ENCODE results near the gene DYNLL1.
"Not testable (repeated sequence)": the region's sequence is repeated elsewhere in the genome, so short reads cannot be mapped to it uniquely, and the experiment has no call there.

The DYNLL1 gene

DNA sequence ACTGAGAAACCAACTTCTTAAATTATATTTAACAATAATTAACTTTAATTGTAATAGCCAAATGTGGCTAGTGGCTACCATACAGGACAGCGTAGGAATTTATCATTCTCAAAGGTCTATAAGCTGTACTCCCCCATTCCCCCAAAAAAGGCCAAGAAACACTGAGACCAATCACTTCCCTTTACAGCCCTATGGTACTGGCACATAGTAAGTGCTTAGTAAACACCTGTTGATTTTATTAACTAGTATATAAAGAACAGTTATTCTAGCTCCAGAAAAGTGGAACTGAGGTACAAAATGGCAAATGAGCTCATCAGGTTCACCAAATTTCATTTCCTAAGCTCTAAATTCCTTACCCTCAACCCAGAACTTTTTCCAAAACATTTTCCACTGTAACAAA is 20.3 kb upstream of the DYNLL1 start:
- no peak for DNase-seq

DNA sequence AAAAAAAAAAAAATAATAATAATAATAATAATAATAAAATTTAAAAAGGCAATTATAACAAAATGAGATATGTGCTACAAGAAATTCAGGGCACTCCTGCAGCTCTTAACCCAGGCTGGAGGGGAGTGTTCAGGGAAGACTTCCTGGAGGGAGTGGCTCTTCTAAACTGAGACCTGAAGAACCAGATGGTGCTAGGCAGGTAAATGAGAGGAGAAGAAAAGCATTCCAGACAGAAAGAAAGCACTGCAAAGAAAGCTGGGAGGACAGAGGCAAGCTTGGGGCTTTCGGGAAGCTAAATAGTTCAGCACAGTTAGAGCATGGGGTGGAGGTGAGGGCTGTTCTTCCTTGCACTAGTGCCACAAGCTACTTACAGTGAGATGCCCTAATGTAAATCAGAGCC is 16.5 kb upstream of the DYNLL1 start:
- DNase-seq, result no peak

DNA sequence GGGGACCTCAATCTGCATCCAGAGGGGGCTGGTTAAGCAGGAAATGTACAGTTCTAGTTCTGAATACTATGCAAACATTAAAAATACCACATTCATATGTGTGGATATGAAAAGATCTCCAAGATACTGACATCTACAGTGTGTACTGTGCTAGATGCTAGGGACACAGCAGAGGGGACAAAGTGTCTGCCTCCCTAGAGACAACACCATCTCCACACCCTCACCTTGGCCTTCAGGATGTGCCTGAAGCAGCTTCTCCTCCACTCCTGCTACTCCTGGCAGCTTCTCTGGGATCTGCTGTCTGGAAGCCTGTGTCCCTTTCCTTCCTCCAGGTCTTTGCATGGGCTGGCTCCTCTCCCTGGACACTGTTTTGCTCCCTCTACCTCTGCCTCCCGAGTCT is 15.7 kb upstream of the DYNLL1 start:
- no peak for DNase-seq

DNA sequence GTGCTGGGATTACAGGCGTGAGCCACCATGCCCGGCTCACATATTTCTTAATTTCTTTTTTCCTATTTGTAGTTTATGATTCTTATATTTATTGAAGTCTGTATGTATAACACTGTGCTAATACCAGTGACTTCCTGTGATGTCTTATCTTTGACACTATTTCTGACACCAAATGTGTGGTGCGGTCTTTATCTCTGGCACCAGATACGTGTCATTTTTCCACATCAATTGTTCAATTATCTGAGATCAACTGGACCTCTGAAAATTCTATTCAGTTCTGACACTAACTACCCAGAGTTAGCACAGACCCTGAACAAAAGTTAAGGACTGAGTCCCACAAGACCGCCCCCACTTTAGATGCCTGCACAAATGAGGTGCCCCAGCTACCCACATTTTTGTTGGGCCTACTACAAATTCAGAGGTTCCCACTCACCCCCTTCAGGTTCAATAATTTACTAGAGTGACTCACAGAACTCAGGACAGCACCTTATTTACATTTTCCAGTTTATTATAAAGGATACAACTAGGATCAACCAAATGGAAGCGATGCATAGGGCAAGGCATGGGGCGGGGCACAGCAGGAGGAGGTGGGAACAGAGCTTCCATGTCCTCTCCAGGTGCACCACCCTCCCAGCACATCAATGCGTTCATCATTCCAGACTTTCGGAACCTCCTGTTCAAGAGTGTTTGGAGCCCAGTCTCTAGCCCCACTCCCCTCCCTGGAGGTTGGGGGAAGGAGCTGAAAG is 14.7 kb upstream of the DYNLL1 start:
- no peak for DNase-seq

DNA sequence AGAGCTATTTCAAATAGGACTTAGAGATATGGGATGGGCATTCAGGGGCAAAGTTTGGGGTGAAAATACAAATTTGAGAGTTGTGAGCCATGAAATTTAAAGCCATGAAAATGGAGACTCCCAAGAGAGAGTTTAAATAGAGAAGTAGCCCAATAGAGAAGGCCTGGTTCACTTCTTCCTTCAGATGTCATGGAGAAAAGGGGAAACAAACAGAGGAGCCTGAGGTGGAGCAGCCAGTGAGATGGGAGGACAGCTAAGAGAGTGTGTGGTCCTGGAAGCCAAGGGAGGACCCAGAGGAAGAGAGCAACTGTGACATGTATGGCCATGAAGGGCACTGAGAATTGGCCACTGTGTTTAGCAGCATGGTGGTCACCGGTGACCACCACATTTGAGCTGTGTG is 12.3 kb upstream of the DYNLL1 start:
- DNase-seq, result no peak

DNA sequence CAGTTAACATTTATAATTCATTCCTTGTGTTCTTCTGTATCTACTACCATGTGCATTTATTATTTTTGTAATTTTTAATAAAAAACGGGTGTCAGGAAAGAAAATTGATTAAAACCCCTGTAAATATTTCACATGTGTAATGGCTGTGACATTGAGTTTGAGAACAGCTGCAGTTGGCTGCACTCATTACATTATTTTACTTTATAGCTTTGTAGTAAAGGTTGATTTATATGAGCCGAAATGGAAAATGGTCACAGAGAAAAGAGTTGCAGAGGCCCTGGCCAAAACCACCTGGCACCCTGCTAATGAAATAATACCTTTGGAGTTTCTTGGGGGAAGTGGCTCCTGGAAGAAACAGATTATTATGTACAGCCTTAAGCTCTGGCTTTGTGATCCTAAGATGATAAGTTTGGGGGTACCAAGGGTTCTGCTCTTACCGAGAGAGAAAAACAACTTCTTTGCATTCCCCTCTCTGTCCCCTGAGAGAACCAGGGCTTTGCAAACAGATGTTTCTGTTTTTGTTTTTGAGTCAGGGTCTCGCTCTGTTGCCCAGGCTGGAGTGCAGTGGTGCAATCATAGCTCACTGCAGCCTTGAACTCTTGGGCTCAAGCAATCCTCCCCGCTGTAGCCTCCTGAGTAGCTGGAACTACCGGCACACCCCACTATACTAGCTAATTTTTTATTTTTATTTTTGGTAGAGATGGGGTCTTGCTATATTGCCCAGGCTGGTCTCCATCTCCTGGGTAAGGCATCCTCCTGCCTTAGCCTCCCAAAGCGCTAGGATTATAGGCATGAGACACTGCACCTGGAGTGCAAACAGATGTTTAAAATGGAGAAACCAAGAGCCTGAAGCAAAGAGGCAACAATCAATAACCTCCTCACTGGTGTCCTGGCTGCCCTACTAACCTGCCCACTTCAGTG is 9.7 kb upstream of the DYNLL1 start:
- DNase-seq, result no peak

DNA sequence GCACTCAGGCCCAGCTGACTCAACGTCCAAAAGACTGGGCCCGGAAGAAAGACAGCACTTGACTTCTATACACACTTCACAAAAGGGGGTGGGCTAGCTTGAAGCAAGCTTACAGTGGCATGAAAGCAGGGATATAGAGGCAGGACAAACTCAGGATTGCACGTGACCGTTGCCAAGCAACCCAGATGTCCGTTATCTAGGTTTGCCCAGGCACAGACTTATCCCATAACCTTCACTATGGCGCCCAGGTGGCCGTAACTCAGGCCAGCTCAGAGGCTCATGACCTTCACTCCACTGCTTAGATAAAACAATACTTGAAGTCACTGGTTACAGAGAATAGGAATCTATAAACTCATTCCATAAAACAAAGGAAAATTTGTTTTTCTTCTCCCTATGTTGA is 8.4 kb upstream of the DYNLL1 start:
- not testable (repeated sequence) for DNase-seq

DNA sequence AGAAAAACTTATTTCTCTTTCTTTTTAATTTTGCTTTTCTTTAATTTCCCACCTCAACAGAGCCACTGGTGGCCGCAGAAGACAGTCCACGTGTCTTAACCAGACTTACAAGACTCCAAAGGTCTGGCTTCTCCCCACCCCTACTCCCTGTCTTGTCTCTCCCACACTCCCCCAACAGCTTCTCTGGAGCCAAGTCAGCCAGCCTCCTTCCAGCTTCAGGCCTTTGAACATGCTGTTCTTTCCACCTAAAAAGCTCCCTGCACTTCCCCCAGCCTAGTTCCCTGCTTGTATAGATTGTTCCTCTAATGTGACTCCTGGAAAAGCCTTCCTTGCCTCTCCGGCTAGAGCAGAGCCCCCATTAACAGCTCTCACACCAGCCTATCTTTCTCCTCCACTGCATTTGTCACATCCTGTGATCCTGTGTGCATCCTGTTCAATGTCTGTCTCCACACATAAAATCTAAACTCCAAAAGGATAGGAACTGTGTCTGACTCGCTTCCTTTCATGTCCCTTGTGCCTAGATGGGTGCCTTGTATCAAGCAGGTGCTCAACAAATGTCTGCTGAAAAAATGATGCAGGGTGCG is 7.8 kb upstream of the DYNLL1 start:
- DNase-seq, result no peak

DNA sequence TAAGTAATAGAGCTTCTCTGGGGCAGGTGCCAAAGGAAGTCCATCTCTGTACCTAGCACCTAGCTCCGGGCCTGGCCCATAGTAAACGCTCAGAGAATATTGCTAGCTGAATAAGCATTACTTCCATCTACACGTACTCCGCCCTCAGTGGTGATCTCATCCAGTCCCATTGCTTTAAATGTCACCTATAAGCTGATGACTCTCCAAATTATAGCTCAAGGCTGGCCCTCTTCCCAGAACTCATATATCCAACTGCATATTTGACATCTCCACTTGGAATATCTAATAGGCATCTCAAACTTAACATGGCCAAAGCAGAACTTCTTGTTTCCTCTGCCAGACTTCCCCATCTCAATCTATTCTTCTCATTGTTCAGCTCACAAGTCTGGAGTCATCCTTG is 6.9 kb upstream of the DYNLL1 start:
- no peak for DNase-seq

DNA sequence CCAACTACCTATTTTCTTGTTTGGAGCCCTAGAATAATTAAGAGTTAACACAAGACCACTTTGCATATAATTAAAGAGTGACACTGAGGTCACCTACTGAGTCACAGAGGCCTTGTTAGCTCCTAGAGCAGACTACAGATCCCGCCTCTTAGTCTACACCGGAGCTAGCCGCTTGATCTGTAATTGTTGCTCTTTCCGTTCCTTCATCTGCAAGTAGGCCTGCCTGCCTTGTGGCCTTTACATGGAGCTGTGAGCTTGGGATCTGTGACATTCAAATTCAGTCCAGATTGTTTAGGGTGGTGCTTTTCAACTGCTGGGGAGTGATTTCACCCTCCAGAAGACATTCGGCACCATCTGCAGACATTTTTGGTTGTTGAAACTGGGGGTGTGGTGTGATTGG is 5.6 kb upstream of the DYNLL1 start:
- DNase-seq, result no peak

DNA sequence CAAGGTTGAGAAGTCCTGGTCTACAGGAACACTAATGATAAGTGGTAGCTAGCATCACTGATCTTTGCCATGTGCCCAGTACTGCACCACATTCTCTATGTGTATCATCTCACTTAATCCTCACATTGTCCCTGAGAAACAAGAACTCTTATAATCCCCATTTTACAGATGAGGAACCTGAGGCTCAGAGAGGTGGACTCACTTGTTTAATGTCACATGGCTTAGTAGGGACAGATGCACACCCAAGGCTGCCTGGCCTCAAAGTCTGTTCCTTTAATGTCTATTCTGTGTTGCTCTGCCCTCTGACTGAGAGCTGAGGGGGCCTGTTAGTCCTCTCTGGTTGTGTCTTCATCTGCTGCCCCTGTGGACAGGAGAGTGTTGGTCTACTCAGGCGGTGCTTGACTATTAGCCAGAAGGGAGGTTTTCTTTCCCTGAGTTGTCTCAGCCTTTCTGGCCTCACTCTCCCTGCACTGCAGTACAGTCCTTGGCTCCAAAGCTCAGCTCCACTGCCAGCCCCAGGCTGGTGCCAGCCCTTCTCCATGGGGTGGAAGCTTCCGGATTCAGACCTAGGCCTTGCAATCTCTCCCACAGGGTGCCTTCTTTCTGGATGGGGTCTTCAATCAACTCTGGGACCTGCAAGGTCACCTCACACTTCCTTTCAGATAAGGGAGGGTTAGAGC is 4.9 kb upstream of the DYNLL1 start:
- DNase-seq, result no peak

DNA sequence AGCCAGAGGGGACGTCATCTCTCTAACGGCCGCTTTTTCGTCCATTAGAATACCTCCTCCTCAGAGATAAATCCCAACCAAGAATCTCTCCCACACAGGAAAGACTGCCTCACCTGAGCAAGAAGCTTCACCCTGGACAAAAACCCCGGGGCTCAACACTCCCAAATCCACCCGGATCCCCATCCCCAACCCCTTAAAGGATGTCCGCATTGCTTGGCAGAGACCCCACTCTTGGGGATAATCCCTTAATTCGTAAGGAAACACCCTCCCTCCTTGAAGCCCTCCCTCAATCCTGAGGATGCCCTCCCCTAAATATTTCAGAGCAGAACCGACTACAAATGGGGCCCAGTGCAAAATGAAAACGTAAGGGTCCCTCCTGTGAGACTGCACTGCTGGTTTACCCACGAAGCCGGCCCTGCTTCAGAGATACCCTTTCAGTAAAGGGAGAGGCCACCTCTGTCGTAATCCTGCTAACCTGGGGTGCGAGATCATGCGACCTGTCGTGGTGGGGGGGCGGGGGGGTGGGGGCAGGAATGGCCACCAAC is 655 bp upstream of the DYNLL1 start:
- DNase-seq, result no peak

DNA sequence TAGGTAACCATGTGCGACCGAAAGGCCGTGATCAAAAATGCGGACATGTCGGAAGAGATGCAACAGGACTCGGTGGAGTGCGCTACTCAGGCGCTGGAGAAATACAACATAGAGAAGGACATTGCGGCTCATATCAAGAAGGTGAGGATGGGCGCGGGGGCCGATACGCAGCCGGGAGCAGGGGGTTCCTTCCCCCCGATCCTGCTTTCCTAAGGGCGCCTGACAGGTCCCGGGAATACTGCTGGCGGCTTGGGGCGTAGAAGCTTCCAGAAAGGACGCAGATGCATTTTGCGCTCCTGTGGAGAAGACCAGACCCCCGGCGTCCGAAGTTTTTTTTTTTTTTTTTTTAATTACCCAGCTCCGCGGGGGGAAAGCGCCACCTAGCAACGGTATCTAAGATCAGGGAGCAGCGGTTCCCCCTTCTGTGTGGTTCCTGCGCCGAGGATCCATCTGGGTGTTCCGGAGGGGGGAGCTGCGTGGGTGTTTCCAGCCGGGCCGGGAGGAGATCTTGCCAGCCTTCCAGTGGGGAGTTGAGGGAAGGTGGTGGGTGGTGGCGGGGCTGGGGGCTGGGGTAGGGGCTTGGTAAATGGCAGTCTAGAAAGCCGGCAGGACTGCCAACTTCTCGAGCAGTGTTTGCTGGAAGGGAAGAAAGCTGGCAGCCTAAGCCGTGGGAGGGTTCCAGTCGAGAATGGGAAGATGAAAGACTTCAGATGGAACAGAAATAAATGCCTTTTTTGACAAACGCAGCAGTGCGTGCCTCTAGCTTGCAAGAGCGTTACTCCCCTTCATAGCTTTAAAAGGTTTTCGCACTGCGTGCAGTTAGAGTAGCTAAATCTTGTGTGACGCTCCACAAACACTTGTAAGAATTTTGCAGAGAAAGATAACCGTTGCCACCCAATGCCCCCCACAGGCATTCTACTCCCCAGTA is 764 bp downstream of the DYNLL1 start:
- peak; percentile 51 for DNase-seq

DNA sequence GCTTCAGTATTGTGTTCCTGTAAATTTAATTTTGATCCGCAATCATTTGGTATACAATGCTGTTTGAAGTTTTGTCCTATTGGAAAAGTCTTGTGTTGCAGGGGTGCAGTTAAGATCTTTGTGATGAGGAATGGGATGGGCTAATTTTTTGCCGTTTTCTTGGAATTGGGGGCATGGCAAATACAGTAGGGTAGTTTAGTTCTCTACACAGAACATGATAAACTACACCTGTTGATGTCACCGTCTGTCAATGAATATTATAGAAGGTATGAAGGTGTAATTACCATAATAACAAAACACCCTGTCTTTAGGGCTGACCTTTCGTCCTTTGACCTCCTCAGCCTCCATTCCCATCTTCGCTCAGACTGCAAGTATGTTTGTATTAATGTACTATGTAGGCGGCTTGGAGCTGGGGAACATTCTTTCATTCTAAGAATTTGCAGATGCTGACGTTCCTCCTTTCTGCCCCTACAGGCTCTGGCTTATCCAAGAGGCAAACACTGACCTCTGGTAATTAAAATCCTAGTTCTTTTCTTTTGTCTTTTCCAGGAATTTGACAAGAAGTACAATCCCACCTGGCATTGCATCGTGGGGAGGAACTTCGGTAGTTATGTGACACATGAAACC is 1.7 kb downstream of the DYNLL1 start:
- DNase-seq, result no peak

DNA sequence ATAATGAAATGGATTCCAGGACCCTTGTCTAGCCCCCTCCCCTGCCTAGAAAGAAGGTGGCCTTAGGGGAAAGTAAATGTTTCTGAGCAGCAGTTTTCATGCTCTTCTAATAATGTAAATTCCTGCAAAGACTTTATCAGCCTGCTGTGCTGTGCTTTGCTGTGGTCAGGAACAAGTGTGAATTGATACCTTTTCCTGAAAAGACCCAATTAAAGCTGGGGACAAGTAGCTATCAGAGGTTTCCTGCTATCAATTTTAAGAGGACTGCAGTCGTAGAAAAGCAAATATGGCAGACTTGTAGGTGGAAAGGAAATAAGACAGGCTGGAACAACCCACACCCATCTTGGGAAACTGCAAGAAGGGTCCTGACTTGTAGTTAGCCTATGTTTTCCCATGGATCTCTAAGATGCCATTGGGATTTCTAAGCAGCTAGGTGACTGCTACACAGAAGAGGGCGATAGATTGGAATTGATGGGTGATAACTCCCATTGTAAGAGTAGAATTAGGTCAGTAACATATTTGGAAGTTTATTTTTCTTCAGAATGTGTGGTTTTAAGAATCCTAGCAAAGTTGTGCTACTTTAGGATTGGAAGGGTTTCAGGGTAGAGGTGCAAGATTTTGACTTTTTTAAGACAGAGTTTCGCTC is 3.1 kb downstream of the DYNLL1 start:
- no peak for DNase-seq

DNA sequence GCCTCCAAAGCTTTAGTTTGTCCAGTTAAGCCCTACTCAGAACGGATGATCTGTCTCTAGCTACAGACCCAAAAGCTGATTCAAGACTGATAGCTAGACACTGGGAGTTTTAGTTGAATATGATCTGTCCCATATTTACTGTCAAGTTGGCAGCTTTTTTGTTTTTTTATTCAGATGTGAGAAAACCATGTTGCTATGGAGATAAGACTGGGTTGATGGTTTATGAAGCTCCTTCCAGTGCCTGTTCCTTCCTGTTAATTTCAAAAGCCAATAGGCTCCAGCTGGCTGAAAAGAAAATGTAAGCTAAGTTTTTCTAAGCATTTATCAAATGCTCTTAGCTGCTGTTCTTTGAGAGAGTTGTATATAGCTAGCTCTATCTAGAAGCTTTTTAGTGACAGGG is 4.7 kb downstream of the DYNLL1 start:
- no peak for DNase-seq

DNA sequence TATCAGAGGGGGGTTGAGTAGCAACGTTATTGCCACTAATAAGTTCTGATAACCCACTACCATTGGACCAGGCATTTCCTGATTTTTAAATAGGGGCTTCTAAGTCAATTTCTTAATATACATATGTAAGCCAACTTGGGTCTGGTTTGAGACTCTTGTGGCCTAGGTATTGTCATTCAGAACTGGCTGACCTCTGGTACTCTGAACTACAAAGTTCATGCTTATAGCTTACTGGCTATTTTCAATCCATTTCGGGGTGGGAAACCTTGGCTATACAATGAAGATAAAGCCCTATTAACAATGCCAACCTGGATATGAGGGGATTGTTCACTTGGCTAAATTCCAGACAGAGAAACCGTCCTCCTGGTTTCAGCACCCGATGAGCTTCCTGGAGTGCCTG is 8.7 kb downstream of the DYNLL1 start:
- DNase-seq, result no peak

DNA sequence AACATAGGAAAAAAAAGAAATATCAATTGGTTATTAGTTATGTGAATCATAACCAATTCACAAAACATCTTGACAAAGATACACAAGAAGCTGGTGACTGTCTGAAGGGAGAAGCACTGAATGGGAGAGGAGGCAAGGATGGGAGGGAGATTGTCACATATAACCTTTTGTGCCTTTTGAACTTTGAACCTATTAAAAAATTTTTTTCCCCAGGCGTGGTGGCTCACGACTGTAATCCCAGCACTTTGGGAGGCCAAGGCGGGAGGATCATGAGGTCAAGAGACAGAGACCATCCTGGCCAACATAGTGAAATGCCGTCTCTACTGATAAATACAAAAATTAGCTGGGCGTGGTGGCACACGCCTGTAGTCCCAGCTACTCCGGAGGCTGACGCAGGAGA is 12.6 kb downstream of the DYNLL1 start:
- no peak for DNase-seq

DNA sequence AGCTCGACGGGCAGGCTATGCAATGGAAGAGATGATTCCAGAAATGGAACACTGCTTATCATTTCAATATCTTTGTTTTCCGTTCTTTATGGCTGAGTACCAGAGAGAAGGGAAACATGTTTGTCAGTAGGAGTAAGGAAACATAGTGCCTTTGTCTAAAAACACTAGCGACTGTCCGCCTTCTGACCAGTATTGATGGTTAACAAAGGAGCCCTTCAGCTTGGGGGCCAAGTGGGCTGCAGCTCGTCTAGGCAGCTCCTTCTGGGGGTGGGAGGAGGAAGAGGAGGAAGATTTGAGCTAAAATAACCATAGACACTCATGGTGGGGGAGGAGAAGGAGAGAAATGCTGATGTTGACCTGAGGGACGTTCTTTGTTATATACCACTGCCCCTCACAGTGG is 18.1 kb downstream of the DYNLL1 start:
- no peak for DNase-seq

DNA sequence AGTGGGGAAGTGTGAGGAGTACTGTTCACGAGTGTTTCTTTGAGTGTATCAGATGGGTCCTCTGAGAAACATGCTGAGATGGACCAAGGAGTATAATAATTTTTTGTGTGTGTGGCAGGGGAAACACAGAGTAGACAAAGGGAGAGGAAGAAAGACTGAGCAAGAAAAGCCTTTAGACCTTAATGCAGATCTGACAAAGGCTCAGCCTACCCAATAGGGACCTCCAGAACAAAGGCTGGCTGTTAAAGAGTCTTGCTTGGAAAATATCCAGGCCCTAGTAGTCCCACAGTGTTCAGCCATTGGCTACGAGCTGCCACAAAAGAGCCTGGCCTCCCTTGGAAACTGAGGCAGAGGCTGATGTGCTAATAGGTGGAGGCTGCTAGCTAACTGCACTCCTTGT is 19.6 kb downstream of the DYNLL1 start:
- no peak for DNase-seq

DNA sequence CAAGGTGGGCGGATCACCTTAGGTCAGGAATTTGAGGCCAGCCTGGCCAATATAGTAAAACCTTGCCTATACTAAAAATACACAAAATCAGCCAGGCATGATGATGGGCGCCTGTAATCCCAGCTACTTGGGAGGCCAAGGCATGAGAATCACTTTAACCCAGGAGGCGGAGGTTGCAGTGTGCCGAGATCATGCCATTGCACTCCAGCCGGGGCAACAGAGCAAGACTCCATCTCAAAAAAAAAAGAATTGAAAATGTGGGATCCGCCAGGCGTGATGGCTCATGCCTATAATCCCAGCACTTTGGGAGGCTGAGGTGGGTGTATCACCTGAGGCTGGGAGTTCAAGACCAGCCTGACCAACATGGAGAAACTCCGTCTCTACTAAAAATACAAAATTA is 23.4 kb downstream of the DYNLL1 start:
- DNase-seq, result not testable (repeated sequence)
